ENCODE measurements around the gene TSPEAR. TPM values are rescaled to one million over a fixed set of nuclear protein-coding genes. Genes with fewer than 3 reads are reported as not detected.

TSPEAR gene
- total and polyA plus RNA-seq, 8 donors = 0.05 to 0.29 (median 0.12) TPM; not detected in 4

DNA sequence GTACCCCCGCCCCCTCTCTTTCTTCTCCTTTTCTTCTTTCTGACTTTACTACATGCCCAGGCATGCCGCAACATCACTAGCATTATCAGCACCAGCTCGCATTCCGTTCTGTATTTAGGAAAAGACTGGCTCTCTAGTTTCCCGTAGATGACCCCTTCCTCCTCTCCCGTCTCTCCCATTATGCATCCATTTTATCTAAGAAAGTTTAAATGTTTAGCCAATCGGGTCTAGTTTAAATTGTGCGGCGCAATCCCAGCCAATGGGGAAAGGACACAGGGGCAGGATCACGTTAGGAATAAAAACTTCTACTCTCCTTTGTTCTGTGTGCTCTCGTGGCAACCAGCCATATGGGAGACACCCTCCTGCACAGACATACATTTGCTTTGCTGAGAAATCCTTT is 113.3 kb downstream of the TSPEAR start:
- intact Hi-C loops (cut with DNase I; ENCODE audit: low total_unique reads) = no loop called here
- Histone ChIP-seq H3K36me3 (no peaks in the 10 kb centered on the region), H3K27me3 (peaks cover 0 to 48% (median 10%) of the 10 kb centered on the region in 3 donors), H3K4me3 (no peak overlapping the region), H3K9me3 (peaks cover 0 to 17% (median 1%) of the 10 kb centered on the region in 4 donors), H3K4me1 (no peaks in the 10 kb centered on the region), H3K27ac (no peak overlapping the region)
- TF ChIP-seq, protein P1, sequence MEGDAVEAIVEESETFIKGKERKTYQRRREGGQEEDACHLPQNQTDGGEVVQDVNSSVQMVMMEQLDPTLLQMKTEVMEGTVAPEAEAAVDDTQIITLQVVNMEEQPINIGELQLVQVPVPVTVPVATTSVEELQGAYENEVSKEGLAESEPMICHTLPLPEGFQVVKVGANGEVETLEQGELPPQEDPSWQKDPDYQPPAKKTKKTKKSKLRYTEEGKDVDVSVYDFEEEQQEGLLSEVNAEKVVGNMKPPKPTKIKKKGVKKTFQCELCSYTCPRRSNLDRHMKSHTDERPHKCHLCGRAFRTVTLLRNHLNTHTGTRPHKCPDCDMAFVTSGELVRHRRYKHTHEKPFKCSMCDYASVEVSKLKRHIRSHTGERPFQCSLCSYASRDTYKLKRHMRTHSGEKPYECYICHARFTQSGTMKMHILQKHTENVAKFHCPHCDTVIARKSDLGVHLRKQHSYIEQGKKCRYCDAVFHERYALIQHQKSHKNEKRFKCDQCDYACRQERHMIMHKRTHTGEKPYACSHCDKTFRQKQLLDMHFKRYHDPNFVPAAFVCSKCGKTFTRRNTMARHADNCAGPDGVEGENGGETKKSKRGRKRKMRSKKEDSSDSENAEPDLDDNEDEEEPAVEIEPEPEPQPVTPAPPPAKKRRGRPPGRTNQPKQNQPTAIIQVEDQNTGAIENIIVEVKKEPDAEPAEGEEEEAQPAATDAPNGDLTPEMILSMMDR (IDR thresholded peaks at IDR 0.05) = no peak
- TF ChIP-seq POLR2A (IDR thresholded peaks at IDR 0.05) (no peak), POLR2AphosphoS5 (IDR thresholded peaks at IDR 0.05) (no peak), EP300 (IDR thresholded peaks at IDR 0.05) (no peak)
- 68 to 75% (median 73%) methylated on average over 11 of the region's 11 CpGs for WGBS, 5 donors
- DNase-seq = no peak

DNA sequence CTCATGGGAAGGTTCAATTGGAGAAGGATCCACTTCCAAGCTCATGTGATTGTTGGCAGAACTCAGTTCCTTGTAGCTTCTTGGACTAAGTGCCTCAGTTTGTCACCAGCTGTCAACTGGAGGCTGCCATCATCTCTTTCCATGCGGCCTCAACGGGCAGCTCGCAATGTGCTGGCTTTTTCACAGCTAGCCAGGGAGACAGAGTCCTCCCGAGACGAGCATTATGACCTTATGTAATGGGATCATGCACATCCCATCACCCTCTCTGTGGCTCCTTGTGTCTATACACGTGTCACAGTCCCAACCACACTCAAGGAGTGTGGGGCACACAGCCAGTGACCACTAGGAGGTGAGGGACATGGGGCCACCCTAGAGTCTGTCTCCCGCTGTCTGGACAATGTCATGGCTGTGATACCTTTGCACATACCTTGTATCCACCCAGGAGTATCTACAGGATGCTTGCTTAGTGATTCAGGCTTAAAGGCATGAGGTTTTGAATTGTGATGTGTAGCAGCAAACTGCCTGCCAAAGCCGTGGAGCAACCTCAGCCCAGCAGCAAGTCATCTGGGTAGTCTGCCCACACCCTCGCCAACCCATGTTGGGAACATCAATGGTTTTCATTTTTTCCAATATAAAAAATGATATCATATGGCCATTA is 115.2 kb downstream of the TSPEAR start:
- H3K36me3 ChIP-seq = no peaks in the 10 kb centered on the region
- no peak for DNase-seq
- no peak overlapping the region for H3K27ac ChIP-seq
- TF ChIP-seq POLR2A (IDR thresholded peaks at IDR 0.05) = no peak
- H3K4me3 ChIP-seq = no peak overlapping the region
- intact Hi-C loops (cut with DNase I; ENCODE audit: low total_unique reads) = no loop called here
- H3K9me3 ChIP-seq = peaks cover 0 to 17% (median 1%) of the 10 kb centered on the region in 4 donors
- no peaks in the 10 kb centered on the region for H3K4me1 ChIP-seq
- peaks cover 0 to 46% (median 7%) of the 10 kb centered on the region in 3 donors for H3K27me3 ChIP-seq
- WGBS, 5 donors = 74 to 84% (median 76%) methylated on average over 6 to 9 of the region's 9 CpGs

DNA sequence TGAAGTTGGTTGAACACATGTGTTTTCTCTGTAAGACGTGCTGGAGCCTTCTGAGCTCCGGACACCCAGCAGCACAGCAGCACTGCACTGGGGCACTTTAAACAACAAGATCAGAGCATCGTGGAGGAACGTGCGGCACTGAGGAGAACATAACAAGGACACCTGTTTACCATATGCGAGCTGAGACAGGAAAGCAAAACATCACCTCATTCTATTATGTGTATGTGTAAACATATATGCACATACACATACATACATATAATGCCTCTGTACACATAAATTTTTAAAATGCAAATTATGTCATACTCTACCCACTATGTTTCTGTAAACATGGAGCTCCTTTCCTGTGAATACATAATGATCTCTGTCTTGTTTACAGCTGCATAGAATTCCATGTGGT is 115.8 kb downstream of the TSPEAR start:
- DNase-seq = no peak
- Histone ChIP-seq H3K4me1 (no peaks in the 10 kb centered on the region), H3K27me3 (peaks cover 0 to 48% (median 7%) of the 10 kb centered on the region in 3 donors), H3K36me3 (no peaks in the 10 kb centered on the region), H3K4me3 (no peak overlapping the region), H3K27ac (no peak overlapping the region), H3K9me3 (peaks cover 0 to 17% (median 1%) of the 10 kb centered on the region in 4 donors)
- intact Hi-C loops (cut with DNase I; ENCODE audit: low total_unique reads) = no loop called here
- TF ChIP-seq POLR2AphosphoS5 (IDR thresholded peaks at IDR 0.05) = no peak
- TF ChIP-seq EP300 (IDR thresholded peaks at IDR 0.05) = no peak
- TF ChIP-seq, protein P1 (IDR thresholded peaks at IDR 0.05) = no peak
- TF ChIP-seq POLR2A (IDR thresholded peaks at IDR 0.05) = no peak
- WGBS, 5 donors = 62 to 83% (median 73%) methylated on average over 6 of the region's 6 CpGs

DNA sequence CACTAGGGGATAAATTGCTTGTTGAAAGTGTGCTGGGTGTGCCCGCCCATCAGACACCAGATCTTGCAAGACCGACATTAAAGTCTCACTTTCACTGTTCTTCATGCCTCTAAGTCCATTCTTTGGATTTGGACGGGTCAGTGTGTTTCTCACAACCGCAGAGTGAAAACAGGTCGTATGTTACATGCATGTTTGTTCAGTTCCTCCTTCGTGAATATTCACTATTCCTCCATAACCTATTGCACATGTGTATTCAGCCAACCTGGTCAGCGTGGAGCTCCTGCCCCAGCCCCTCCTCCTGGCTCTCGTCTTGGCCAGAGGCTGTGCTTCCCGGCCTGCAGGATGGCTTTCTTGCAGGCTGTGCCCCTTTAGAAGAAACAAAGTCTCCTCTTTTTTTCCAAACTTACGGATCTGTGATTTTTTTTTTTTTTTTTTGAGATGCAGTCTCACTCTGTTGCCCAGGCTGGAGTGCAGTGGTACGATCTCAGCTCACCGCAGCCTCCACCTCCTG is 116.9 kb downstream of the TSPEAR start:
- no peak for TF ChIP-seq POLR2A (IDR thresholded peaks at IDR 0.05)
- TF ChIP-seq, protein P1 (IDR thresholded peaks at IDR 0.05) = no peak
- TF ChIP-seq EP300 (IDR thresholded peaks at IDR 0.05) = no peak
- no peak for TF ChIP-seq POLR2AphosphoS5 (IDR thresholded peaks at IDR 0.05)
- Histone ChIP-seq H3K4me3 (no peak overlapping the region), H3K27me3 (peaks cover 0 to 50% (median 7%) of the 10 kb centered on the region in 3 donors), H3K4me1 (no peaks in the 10 kb centered on the region), H3K36me3 (no peaks in the 10 kb centered on the region), H3K27ac (no peak overlapping the region), H3K9me3 (peaks cover 0 to 17% (median 1%) of the 10 kb centered on the region in 4 donors)
- WGBS, 5 donors = 76 to 79% (median 77%) methylated on average over 12 of the region's 12 CpGs
- intact Hi-C loops (cut with DNase I; ENCODE audit: low total_unique reads) = no loop called here
- DNase-seq = no peak
